SK-N-SH (cell line): Measurements from ENCODE around the gene FUT9. TPM values are rescaled to one million over a fixed set of nuclear protein-coding genes. Genes with fewer than 3 reads are reported as not detected.
"Not testable (repeated sequence)": the region's sequence is repeated elsewhere in the genome, so short reads cannot be mapped to it uniquely, and the experiment has no call there.

Source experiments
- CTCF ChIA-PET: fragments of 300-600, 350-600 bp; formaldehyde crosslinking; extraction: SDS; loops from one replicate; lab custom pipeline; 2021; lab: Yijun Ruan, JAX
- POLR2A ChIA-PET: fragments of 350-600 bp; sonication (Branson Sonifier 250); formaldehyde crosslinking; extraction: SDS; loops from one replicate; lab custom pipeline; 2020; ENCODE audit warnings: antibody characterized with exemption, inconsistent platforms; lab: Yijun Ruan, JAX
- DNase-seq: peaks from one replicate; pipeline ENCODE4 v3.0.0; 2012
- H2AFZ ChIP-seq: fragments of 200-600 bp; sonication (generic); 2 replicates; pipeline ENCODE4 v1.8.1; 2016; ENCODE audit warnings: antibody characterized with exemption, mild to moderate bottlenecking, low read depth
- H3F3A ChIP-seq: fragments of 200-600 bp; sonication (generic); replicated peaks from 2 replicates; pipeline ENCODE3; 2016; ENCODE audit warnings: antibody characterized with exemption, mild to moderate bottlenecking; ENCODE audit not compliant: insufficient read depth
- H3K27ac ChIP-seq, 2 experiments: fragments of 200-500 bp in 1 of 2; fragments of 200-600 bp in 1 of 2; sonication (Bioruptor generic) in 1 of 2; sonication (generic), shearing (Covaris generic) in 1 of 2; 2 replicates each; pipeline versions ENCODE4 v1.5.1 to v1.6.1; 2014 to 2016; ENCODE audit warnings: low read depth in 2 of 2, inconsistent platforms in 1 of 2, low read length in 1 of 2, mild to moderate bottlenecking in 1 of 2, mixed read lengths in 1 of 2
- H3K27me3 ChIP-seq: fragments of 200-600 bp; sonication (generic), shearing (Covaris generic); 2 replicates; pipeline ENCODE4 v1.6.1; 2016; ENCODE audit warnings: mixed run types; ENCODE audit not compliant: insufficient read depth
- H3K36me3 ChIP-seq, 2 experiments: fragments of 200-500 bp in 1 of 2; fragments of 200-600 bp in 1 of 2; sonication (Bioruptor generic) in 1 of 2; sonication (generic) in 1 of 2; replicated peaks in 1 of 2; 2 replicates each; pipeline versions ENCODE3 to v1.5.1; 2014 to 2016; ENCODE audit warnings: low read length in 1 of 2, mild to moderate bottlenecking in 1 of 2; ENCODE audit not compliant: insufficient read depth in 2 of 2, control insufficient read depth in 1 of 2
- H3K4me1 ChIP-seq, 2 experiments: fragments of 200-500 bp in 1 of 2; fragments of 200-600 bp in 1 of 2; sonication (Bioruptor generic) in 1 of 2; sonication (generic), shearing (Covaris generic) in 1 of 2; 2 replicates each; pipeline versions ENCODE4 v1.5.1 to v1.6.1; 2014 to 2016; ENCODE audit warnings: low read depth in 1 of 2, low read length in 1 of 2, mixed run types in 1 of 2; ENCODE audit not compliant: insufficient read depth in 2 of 2, control insufficient read depth in 1 of 2
- H3K4me2 ChIP-seq: fragments of 200-600 bp; sonication (generic), shearing (Covaris generic); 2 replicates; pipeline ENCODE4 v1.6.1; 2017; ENCODE audit warnings: mixed run types
- H3K4me3 ChIP-seq, 2 experiments: fragments of 200-500 bp in 1 of 2; fragments of 200-600 bp in 1 of 2; sonication (Bioruptor generic) in 1 of 2; sonication (generic), shearing (Covaris generic) in 1 of 2; 2 replicates each; pipeline versions ENCODE4 v1.5.1 to v1.8.1; 2014 to 2016; ENCODE audit warnings: low read depth in 2 of 2, inconsistent platforms in 1 of 2, low read length in 1 of 2, mild to moderate bottlenecking in 1 of 2, mixed read lengths in 1 of 2, moderate library complexity in 1 of 2
- H3K79me2 ChIP-seq: fragments of 200-600 bp; sonication (generic); 2 replicates; pipeline ENCODE4 v1.8.1; 2017; ENCODE audit warnings: mild to moderate bottlenecking; ENCODE audit not compliant: insufficient read depth
- H3K9ac ChIP-seq: fragments of 200-600 bp; sonication (generic); 2 replicates; pipeline ENCODE4 v1.6.1; 2017; ENCODE audit warnings: mixed run types
- H3K9me2 ChIP-seq: fragments of 200-600 bp; sonication (generic); 2 replicates; pipeline ENCODE4 v1.6.1; 2017; ENCODE audit warnings: mixed run types
- H3K9me3 ChIP-seq: fragments of 200-600 bp; sonication (generic); 2 replicates; pipeline ENCODE4 v1.6.1; 2017; ENCODE audit warnings: mixed run types, mild to moderate bottlenecking, moderate library complexity
- H4K20me1 ChIP-seq: fragments of 200-600 bp; sonication (generic); 2 replicates; pipeline ENCODE4 v1.6.1; 2017; ENCODE audit warnings: mild to moderate bottlenecking, mixed run types; ENCODE audit not compliant: insufficient read depth
- WGBS: methylation state at CpG from one replicate; pipeline ENCODE4 v1.1.6; 2017; ENCODE audit warnings: low lambda C conversion rate; 5-methylcytosine and 5-hydroxymethylcytosine counted together
- polyA plus RNA-seq, 3 experiments: library from polyadenylated mRNA; depleted of rRNA; stranded (reverse); fragments of >200 nt; gene quantifications; 2 replicates each; pipeline ENCODE4 v1.2.3, GENCODE V29; 2012

Gene FUT9
- polyA plus RNA-seq, 1 of the 3 experiments (the other 2 are of a cell fraction) = under 0.01 TPM

GRCh38 chr6:96260787-96261430 is 245.1 kb downstream of the FUT9 start:
- DNase-seq, POLR2A ChIA-PET, H2AFZ ChIP-seq, H3K9me3 ChIP-seq, H3K4me3 ChIP-seq, H3K27ac ChIP-seq, H3K27me3 ChIP-seq, H3K79me2 ChIP-seq, H3K4me2 ChIP-seq, H4K20me1 ChIP-seq, H3K9ac ChIP-seq, CTCF ChIA-PET, H3K4me1 ChIP-seq, H3F3A ChIP-seq, H3K9me2 ChIP-seq, H3K36me3 ChIP-seq: not testable (repeated sequence)
- 54% methylated on average over 9 of the region's 37 CpGs for WGBS
